GM12875 (cell line): ENCODE measurements around the gene ZDHHC11.

Experiments used
- H3K4me3 ChIP-seq: one replicate; pipeline ENCODE4 v1.5.1; 2011; ENCODE audit warnings: low read depth, low read length, control low read depth
- CTCF ChIP-seq: IDR thresholded peaks from 2 replicates; pipeline ENCODE4 v1.5.1; 2011; ENCODE audit warnings: low read depth, mild to moderate bottlenecking, control low read depth, inconsistent platforms, low read length, moderate library complexity, borderline replicate concordance; ENCODE audit not compliant: insufficient read depth

The ZDHHC11 gene

GRCh38 chr5:868428-869135, 17.8 kb upstream of the ZDHHC11 start:
- no peak overlapping the region for H3K4me3 ChIP-seq
- TF ChIP-seq CTCF, result no peak

GRCh38 chr5:867300-867870, 16.6 kb upstream of the ZDHHC11 start:
- no peak for TF ChIP-seq CTCF
- H3K4me3 ChIP-seq, result no peak overlapping the region

- no peak for TF ChIP-seq CTCF
- H3K4me3 ChIP-seq, result no peak overlapping the region
Observed at GRCh38 chr5:865771-866170, 15.0 kb upstream of the ZDHHC11 start.

- no peak for TF ChIP-seq CTCF
Observed at GRCh38 chr5:865168-865521, 14.4 kb upstream of the ZDHHC11 start.

GRCh38 chr5:864492-865167, 13.8 kb upstream of the ZDHHC11 start:
- H3K4me3 ChIP-seq, result no peak overlapping the region
- no peak for TF ChIP-seq CTCF

More at GRCh38 chr5:865168-865521, 14.4 kb upstream of the ZDHHC11 start:
- H3K4me3 ChIP-seq, result no peak overlapping the region

GRCh38 chr5:863244-863805, 12.5 kb upstream of the ZDHHC11 start:
- TF ChIP-seq CTCF, result no peak
- no peak overlapping the region for H3K4me3 ChIP-seq
